ENCODE results near the gene C19orf25.

- TF ChIP-seq CTCF (IDR thresholded peaks at IDR 0.05; ENCODE audit: insufficient read depth, low read length) (no peak), REST (IDR thresholded peaks at IDR 0.05; ENCODE audit: insufficient replicate concordance, low read depth) (no peak), SPI1 (IDR thresholded peaks at IDR 0.05; ENCODE audit: borderline replicate concordance, low read depth) (no peak), POLR2AphosphoS5 (IDR thresholded peaks at IDR 0.05; ENCODE audit: low read depth) (no peak), GABPA (IDR thresholded peaks at IDR 0.05; ENCODE audit: low read depth) (no peak)
Observed at GRCh38 chr19:1467490-1468273, 11.3 kb downstream of the C19orf25 start.
